NT2/D1 (cell line): ENCODE data around the gene ENGASE.
A peak's percentile ranks its signal among the peaks of the same experiment; 100 is the strongest.

ENCODE experiments used
- DNase-seq: peaks from one replicate; pipeline ENCODE4 v3.0.0-alpha.2; 2011; ENCODE audit warnings: low read depth, low spot score
- H3K27me3 ChIP-seq: 2 replicates; pipeline ENCODE4 v1.6.0; 2011; ENCODE audit warnings: mild to moderate bottlenecking; ENCODE audit not compliant: insufficient read length, insufficient read depth
- H3K36me3 ChIP-seq: 2 replicates; pipeline ENCODE4 v1.6.1; 2011; ENCODE audit warnings: mild to moderate bottlenecking, low read length, mixed read lengths; ENCODE audit not compliant: insufficient read depth, insufficient read length
- H3K4me1 ChIP-seq: 2 replicates; pipeline ENCODE4 v1.5.1; 2011; ENCODE audit not compliant: insufficient read depth, insufficient read length
- H3K4me3 ChIP-seq: 2 replicates; pipeline ENCODE4 v1.5.1; 2011; ENCODE audit warnings: low read depth; ENCODE audit not compliant: insufficient read length
- H3K9ac ChIP-seq: 2 replicates; pipeline ENCODE4 v1.6.0; 2011; ENCODE audit warnings: low read depth; ENCODE audit not compliant: insufficient read length
- H3K9me3 ChIP-seq: 2 replicates; pipeline ENCODE4 v1.5.1; 2011; ENCODE audit warnings: mild to moderate bottlenecking, low read length; ENCODE audit not compliant: insufficient read depth
- SUZ12 ChIP-seq: IDR thresholded peaks from 2 replicates; pipeline ENCODE4 v1.6.1; 2011; ENCODE audit not compliant: insufficient read length, insufficient read depth; ENCODE audit errors: extremely low read depth
- YY1 ChIP-seq: IDR thresholded peaks from 2 replicates; pipeline ENCODE4 v1.6.1; 2011; ENCODE audit not compliant: insufficient read length, insufficient read depth
- ZNF274 ChIP-seq: IDR thresholded peaks from 2 replicates; pipeline ENCODE4 v1.6.1; 2011; ENCODE audit warnings: mild to moderate bottlenecking, low read depth, low read length

ENGASE gene

DNA sequence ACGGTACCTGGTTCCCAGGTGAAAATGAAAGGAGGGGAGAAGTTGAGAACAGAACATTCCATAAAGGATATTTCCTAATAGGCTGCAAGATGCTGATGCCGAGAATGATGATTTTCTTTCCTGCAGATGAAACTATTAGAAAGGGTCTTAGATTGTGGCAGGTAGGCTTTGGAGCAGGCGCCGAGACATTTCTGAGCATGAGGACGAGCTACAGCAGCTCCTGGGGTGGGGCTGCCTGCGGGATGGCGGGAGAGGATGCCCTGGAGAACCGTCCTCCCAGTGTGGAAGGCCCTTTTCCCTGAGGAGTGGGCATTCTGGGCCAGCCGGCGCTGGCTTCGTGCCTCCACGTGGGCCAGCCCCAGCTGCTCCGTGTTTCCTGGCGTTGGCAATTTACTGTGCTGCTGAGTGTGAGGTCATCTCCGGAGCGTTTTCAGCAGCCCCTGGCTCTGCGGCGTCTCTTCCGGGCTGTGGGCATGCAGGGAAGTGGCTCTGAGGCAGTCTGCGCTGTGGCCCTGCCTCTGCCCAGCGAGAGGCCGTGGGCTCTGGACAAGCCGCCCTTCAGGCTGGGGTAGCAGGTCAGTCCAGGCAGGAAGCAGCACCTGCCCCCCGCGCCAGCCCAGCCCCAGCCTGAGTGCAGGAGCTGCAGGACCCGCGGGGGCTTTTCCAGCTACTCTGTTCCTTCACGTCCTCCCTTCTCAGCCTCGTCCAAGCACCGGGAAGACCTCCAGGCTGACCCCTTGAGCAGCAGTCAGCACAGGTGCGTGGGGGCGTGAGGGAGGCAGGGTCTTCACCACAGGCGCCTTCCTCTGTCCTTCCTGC is 12.2 kb downstream of the ENGASE start:
- H3K27me3 ChIP-seq: no peaks in the 10 kb centered on the region
- H3K4me3 ChIP-seq: no peak overlapping the region
- no peak for TF ChIP-seq ZNF274
- no peak for TF ChIP-seq YY1
- TF ChIP-seq SUZ12: no peak
- DNase-seq: no peak
- no peaks in the 10 kb centered on the region for H3K9me3 ChIP-seq
- H3K4me1 ChIP-seq: peaks cover 14% of the 10 kb centered on the region
- peaks cover 58% of the 10 kb centered on the region for H3K36me3 ChIP-seq
- no peak overlapping the region for H3K9ac ChIP-seq

DNA sequence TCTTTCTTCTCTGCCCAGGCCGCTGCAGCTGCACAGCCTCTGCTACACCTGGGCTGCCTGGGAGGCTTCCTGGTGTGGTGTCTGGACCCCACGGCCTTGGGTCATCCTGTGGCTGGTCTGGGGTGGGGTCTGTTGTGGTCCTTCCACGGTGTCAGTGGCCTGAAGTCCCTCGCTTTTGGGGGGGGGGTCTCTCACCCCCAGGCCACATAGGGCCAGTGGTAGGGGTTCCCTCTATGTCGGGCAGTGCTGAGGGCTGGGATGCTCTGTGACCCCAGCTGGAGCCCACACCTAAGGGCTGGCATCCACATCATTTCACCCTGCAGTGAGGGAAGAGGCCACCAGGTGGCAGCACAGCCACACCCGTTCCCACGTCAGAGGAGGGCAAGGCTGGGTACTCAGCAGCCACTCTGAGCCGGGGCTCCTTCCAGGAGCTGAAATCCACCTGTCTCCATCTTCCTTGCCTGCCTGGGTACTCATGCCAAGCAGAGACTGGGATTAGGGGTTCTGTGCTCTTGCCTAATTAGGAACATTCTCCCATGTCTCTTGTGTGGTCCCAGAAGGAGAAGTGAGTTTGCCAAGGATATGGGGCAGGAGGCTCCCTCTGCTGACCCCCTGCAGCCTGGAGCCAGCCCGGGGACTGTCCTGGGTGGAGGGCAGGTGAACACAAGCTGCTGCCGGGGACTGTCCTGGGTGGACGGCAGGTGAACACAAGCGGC is 13.0 kb downstream of the ENGASE start:
- peak; percentile 33 for DNase-seq
- H3K36me3 ChIP-seq: peaks cover 52% of the 10 kb centered on the region

DNA sequence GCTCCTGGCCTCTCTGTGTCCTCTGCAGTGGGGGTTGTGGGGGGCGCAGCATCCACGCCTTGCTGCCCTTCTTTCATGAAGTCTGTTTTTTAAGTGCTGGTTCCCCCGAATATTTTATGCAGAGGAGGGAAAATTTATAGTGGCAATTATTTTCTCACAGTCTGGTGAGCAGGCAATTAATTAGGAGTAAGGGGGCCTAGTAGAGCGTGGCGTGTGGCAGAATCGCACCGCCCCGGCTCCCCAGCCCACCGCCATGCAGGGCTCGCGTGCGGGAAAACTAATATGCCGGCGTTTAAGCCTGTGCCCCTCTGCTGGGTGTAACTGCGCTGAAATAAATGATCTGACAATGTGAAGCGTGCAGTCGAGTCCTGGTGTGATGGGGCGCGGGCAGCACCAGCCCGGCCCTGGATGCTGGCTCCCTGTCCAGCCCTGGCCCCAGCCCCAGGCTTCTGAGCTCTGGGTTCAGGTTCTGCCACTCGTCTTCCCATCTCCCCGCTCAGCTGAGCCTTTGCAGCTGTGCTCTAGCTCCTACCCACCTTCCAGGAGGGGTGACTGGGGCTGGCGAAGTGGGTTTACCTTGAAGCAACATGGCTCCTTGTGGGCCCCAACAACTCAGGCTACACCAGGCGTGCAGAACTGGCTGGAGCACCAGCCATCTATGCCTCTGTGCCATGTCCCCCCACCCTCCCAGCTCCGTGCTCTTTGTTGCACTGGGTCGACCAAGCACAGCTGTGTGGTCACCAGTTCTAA is 13.8 kb downstream of the ENGASE start:
- Histone ChIP-seq H3K4me1 (peaks cover 14% of the 10 kb centered on the region), H3K36me3 (peaks cover 46% of the 10 kb centered on the region), H3K9ac (no peak overlapping the region), H3K9me3 (no peaks in the 10 kb centered on the region), H3K4me3 (no peak overlapping the region), H3K27me3 (no peaks in the 10 kb centered on the region)
- no peak for DNase-seq
- TF ChIP-seq SUZ12: no peak
- no peak for TF ChIP-seq ZNF274
- no peak for TF ChIP-seq YY1

More for the DNA sequence above, 13.0 kb downstream of the ENGASE start:
- TF ChIP-seq SUZ12: no peak
- TF ChIP-seq ZNF274: no peak
- no peak for TF ChIP-seq YY1
- H3K4me1 ChIP-seq: peaks cover 14% of the 10 kb centered on the region
- H3K9ac ChIP-seq: no peak overlapping the region
- H3K27me3 ChIP-seq: no peaks in the 10 kb centered on the region
- H3K9me3 ChIP-seq: no peaks in the 10 kb centered on the region
- H3K4me3 ChIP-seq: no peak overlapping the region

DNA sequence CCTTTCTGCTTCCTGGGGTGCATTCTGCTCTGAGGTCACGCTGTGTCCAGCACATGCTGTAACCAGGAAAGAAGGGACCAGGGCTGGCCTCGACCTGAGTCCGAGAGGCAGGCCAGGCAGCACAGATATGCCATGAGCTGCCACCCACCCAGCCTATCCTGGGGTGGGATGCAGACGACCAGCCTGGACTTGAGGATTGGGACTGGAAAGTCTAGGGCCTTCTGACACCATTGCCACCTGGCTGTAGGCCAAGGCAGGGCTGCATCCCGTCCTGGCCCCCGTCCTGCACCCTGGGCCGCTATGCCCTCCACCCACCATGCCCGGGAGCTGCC is 14.3 kb downstream of the ENGASE start:
- TF ChIP-seq SUZ12 (no peak), YY1 (no peak), ZNF274 (no peak)
- Histone ChIP-seq H3K9me3 (no peaks in the 10 kb centered on the region), H3K4me3 (no peak overlapping the region), H3K4me1 (peaks cover 16% of the 10 kb centered on the region), H3K9ac (no peak overlapping the region), H3K27me3 (no peaks in the 10 kb centered on the region), H3K36me3 (peaks cover 41% of the 10 kb centered on the region)
- no peak for DNase-seq

DNA sequence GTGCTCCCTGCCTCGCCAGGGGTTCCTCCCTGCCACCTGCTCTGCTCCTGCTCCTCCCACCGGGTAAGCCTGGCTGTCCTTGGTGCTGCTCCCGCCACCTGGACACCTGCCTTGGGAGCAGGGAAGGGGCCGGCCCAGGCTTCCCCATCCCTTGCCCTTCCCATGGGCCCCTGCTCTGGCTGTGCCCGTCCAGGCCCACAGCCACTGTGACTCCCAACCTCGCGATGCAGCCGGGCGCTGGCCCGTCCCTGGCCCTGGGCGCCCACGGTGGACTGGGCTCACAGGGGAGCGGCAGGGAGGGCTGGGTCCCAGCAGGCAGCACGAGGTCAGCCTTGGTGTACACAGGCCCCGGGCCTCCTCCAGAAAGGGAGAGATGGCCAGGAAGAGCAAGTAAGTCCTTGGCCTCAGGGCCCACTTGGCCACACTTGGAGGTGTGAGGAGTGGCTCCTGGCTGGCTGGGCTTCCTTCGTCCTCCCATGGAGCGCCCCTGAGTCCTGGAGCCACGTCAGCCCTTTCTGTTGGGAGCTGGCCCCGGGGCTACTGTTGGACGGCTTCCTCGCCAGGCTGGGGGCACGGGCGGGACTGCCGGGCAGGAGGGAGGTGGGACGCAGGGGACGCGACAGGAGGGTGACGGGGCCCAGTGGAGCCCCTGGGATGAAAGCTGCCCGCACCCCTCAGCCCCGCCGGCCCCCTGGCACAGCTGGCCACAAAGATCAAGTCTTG is 15.3 kb downstream of the ENGASE start:
- Histone ChIP-seq H3K9me3 (no peaks in the 10 kb centered on the region), H3K27me3 (no peaks in the 10 kb centered on the region), H3K4me1 (peaks cover 16% of the 10 kb centered on the region), H3K9ac (no peak overlapping the region), H3K36me3 (peaks cover 33% of the 10 kb centered on the region), H3K4me3 (no peak overlapping the region)
- DNase-seq: no peak
- no peak for TF ChIP-seq SUZ12
- no peak for TF ChIP-seq YY1
- TF ChIP-seq ZNF274: no peak

DNA sequence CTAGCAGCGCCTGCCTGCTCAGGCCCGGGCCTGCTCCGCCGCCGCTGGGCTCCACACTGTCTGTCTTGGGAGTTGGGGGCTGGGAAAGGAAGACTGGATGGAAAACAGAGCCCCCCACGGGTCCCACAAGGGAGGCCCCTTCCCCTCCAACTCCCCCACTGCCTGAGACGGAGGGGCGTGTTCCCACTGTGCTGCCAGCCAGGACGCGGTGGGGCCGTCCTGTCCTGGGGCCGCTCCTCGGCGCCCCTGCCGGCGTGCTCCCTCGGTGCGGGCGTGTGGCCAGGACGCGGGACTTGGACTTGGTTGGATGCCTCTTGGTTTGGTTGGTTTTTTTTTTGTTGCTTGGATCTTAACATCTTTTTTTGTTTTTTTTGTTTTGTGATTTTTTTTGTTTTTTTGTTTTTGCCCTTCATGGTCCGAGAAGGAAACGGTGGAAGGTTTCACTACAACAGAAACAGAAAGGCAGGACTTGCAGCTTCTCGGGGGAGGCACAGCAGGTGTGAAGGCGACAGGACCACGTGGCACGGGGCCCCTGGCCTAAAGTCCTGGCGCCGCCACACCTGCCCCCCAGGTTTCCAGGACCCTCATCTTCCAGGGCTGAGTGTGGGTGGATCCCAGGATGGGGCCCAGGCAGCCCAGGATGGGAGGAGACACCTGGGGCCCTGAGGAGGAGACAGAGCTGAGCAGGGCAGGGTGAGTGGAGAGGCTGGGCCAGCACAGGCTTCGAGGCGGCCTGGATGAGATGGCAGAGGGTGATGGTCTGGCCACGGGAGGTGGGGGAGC is 16.0 kb downstream of the ENGASE start:
- H3K9me3 ChIP-seq: no peaks in the 10 kb centered on the region
- no peak for DNase-seq

More for the DNA sequence above, 16.0 kb downstream of the ENGASE start:
- Histone ChIP-seq H3K4me3 (no peak overlapping the region), H3K9ac (peak overlapping the region; percentile 46), H3K27me3 (no peaks in the 10 kb centered on the region), H3K36me3 (peaks cover 26% of the 10 kb centered on the region), H3K4me1 (peaks cover 16% of the 10 kb centered on the region)
- no peak for TF ChIP-seq ZNF274
- no peak for TF ChIP-seq YY1
- TF ChIP-seq SUZ12: no peak
